Stimulated activated naive CD4-positive, alpha-beta T cell treated with Interleukin-2 at 50 U/mL for 16 hours (primary cell): Measurements from ENCODE around the gene MYOM1.
"Not testable (repeated sequence)": the region's sequence is repeated elsewhere in the genome, so short reads cannot be mapped to it uniquely, and the experiment has no call there.

Experiments used
- DNase-seq: peaks from one replicate; lab custom pipeline; 2025; lab: John Stamatoyannopoulos, UW

The MYOM1 gene

DNA sequence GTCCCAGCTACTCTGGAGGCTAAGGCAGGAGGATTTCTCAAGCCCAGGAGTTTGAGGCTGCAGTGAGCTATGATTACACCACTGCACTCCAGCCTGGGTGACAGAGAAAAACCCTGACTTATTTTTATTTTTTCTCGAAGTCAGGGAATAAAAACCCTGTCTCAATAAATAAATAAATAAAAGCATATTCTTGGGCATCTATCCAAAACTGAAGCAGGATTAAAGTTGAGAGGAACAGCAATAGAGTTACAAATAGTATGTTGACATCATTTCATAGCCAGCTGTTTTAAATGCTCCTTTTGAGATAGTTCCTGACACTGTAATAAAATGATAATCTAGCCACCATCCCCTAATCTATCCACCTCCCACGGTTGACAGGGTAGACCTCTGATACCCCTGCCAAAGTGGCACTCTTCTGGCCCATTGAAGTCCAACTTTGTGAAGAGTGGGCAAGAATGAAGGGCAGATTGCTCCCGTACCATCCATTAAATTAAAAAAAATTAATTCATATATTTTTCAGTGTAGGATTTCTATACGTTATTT, 164.5 kb downstream of the MYOM1 start:
- no peak for DNase-seq

DNA sequence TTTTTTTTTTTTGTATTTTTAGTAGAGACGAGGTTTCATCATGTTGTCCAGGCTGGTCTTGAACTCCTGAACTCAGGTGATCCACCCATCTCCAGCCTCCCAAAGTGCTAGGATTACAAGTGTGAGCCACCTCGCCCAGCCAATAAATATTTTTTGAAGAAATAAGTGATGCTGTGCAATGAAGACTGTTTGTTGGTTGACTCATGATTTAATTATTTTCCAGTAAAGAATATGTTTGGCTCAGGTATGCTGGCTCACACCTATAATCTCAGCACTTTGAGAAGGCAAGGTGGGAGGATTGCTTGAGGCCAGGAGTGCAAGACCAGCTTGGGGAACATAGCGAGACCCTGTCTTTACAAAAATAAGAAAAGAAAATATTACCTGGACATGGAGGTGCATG, 165.0 kb downstream of the MYOM1 start:
- DNase-seq, result no peak

DNA sequence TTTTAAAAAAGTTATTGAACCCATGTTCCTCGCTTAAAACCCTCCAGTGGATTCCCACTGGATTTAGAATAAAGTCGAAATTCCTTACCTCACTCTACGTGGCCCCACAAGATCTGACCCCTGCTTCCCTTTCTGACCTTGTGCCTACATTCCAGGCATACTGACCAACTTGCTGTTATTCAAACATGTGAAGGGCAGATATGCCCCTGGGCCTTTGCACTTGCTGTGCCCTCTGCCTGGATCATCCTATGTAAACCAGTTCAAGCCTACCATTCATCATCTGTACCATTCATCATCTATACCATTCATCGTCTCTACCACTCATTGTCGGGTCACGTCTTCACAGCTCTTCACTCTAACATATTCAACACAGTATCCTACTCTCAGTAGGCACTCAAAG, 165.6 kb downstream of the MYOM1 start:
- DNase-seq, result no peak

DNA sequence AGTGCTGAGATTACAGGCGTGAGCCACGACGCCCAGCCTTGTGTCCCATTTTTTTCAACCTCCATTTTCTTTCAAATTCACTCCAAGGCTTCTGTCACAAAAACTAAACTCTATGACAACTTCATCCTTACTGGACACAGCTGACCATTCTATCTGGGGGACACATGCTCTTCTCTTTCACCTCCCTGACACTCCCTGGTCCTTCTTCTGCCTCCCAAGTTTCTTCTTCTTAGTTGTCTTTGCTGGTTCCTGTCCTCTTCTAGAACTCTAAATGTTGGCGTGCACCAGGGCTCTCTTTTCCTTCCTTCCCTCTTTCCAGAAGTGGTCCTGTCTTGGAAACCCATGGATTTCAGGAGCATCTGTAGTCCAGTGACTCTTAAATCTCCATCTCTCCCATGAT, 166.7 kb downstream of the MYOM1 start:
- no peak for DNase-seq

DNA sequence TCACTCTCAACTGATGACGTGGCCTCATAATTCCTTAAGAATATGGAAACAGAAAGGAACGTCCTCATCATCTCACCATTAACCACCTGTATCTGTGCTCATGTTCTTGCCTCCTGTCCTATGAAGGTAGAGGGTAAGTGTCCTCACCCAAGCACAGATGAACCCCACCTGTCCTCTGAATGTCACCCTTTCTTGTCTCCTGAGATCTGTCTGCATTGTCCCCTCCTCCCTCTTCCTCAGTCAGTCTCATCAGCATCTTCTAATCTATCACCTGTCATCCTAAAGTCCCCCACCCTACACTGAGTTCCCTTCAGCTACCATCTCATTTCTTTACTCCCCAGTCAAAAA, 167.4 kb downstream of the MYOM1 start:
- no peak for DNase-seq

DNA sequence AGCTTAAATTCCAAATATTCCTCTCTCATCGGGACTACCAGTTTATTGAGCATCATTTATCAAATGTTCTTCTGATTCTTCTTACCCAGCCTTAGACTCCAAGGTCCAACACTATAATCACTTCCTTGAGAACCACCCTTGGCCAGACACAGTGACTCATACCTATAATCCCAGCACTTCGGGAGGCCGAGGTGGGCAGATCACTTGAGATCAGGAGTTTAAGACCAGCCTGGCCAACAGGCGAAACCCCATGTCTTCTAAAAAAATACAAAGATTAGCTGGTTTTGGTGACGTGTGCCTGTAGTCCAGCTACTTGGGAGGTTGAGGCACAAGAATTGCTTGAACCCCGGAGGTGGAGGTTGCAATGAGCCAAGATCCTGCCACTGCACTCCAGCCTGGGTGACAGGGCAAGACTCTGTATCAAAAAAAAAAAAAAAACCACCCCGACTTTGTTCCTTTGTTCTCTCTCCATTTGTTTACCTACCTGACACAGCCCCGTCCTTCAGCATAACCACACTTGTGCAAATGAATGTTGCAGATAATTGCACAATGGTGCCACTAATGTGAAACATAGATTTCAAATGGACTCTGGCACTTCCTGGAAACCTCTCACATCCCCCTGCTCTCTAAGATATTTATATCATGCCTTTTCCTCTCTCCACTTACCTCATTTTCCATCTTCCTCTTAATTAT, 167.9 kb downstream of the MYOM1 start:
- DNase-seq, result no peak

DNA sequence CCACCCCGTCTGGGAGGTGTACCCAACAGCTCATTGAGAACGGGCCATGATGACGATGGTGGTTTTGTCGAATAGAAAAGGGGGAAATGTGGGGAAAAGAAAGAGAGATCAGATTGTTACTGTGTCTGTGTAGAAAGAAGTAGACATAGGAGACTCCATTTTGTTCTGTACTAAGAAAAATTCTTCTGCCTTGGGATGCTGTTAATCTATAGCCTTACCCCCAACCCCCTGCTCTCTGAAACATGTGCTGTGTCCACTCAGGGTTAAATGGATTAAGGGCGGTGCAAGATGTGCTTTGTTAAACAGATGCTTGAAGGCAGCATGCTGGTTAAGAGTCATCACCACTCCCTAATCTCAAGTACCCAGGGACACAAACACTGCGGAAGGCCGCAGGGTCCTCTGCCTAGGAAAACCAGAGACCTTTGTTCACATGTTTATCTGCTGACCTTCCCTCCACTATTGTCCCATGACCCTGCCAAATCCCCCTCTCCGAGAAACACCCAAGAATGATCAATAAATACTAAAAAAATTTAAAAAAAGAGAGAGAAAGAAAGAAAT, 169.8 kb downstream of the MYOM1 start:
- DNase-seq, result not testable (repeated sequence)

DNA sequence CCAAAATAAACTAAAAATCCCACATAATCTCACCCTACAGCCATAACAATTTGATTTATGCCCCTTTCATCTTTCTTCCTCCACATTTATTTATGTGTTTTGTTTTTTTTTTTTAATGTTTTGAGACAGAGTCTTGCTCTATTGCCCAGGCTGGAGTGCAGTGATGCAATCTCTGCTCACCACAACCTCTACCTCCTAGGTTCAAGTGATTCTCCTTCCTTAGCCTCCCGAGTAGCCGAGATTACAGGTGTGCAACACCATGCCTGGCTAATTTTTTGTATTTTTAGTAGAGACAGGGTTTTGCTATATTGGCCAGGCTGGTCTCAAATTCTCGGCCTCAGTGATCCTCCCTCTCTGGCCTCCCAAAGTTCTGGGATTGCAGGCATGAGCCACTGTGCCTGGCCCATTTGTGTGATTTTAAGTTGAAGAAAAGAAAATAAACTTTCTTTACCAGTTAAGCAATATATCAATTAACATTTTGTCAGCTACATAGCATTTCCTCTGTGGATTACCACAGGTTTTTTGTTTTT, 170.9 kb downstream of the MYOM1 start:
- DNase-seq, result no peak

DNA sequence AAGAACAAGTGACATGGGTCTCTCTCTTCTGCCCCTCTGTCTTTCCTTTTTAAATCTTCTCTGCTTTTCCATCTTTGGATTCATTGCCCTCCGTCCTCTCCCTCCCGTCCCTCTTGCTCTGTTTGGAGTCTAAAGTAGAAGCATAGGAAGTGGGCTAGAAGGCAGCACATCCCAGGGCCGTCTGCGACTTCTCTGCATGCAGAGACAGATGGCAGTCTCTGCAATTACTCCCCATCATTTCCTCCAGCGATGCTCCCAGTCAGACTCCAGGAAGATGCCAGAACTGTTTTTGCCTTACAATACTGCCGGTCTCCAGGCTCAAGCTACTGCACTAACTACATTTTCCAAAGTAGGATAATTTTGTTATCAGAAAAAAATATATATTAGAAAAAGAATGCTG, 171.6 kb downstream of the MYOM1 start:
- no peak for DNase-seq

DNA sequence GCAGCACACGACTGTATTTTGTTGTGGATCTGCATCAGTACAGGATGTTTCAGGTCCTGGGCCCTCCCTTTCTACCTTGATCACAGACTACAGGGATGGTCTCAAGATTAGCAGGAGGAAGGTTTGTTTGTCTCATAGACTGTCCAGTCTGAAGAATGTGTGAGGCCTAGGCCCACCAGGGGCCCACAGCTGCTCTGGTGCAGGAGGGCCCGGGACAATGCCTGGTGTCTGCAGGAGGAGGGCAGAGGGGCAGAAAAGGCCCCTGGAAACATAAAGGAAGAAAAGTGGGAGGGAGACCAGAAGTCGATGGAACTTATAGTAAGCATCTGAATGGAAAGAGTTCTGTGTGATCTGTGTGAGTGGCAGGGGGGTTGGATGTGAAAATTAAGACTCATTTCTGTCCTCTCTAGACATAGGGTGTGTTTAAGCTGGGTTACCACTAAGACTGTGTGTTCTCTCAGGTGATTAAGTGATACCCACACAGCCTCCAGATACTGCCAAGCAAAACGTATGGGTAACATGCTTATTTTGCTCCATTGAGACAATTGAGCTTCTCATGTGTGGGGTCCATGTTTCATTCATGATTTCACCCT, 173.5 kb downstream of the MYOM1 start:
- no peak for DNase-seq

DNA sequence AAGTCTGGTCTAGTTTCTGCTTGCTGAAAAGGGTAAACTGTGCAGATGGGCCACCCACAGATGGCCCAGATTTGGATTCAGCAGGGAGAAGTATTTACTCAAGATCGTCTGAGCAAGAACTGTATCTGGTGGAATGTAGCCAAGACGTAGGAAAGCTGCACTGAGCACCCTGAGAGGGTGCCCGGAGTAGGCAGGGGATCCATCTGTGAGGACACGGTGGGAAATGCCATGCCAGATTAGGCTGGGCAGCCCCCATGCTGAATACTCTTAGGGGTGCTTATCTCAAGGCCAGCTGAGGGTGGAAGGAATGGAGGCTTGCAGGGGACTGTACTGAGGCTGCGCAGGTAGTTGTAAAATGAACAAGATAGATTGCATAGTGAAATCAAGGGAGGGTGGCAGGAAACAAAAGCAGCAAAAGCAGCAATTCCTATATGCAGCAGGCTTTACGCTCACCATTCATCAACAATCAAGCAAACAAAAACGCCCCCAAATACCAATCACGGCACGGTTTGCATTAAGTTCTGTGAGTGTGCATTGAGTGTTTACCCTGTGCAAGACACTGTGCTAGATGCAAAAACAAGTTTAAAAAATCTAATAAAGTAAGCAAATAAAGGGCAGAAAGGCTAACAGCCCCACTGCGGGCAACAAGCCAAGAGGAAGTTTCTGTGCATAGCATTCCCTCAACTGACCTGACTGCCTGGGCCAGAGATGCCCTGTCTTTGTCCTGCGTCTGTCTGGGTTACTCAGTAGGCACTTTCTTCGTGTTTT, 174.7 kb downstream of the MYOM1 start:
- no peak for DNase-seq

DNA sequence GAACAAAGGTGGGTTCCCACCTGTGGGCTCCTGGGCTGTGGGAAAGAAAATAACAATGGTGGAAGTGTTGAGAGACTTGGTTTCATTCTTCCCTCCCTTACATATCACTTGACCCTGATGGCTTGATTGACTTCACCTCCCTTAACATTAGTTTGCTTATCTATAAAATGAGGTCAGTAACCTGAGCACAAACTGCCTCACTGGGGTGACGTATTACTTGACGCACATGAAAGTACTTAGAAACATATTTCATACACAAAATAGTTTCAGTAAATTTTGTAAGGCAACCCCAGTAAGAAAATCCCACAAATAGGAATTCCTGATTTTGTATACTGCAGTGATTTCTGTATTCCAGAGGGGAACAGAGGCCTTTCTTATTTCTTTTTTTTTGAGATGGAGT, 177.4 kb downstream of the MYOM1 start:
- DNase-seq, result no peak

DNA sequence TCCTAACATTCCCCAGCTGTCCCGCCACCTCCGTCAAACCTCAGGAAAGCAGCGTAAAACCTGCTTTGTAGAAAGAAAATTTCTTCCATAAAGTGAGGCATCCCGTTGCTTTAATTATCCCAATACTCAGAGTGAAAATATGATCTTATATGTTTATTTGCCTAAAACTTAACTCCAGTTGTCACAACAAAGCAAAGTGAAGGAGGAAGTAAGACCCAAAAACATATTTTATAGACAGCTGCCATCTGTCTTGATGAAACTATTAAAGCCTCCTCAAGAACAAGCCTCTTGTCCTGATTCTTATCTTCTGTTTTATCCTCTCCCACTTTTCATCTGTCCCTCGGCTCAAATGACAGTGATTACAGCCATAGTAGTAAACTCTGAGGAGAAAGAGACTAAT, 177.9 kb downstream of the MYOM1 start:
- no peak for DNase-seq

DNA sequence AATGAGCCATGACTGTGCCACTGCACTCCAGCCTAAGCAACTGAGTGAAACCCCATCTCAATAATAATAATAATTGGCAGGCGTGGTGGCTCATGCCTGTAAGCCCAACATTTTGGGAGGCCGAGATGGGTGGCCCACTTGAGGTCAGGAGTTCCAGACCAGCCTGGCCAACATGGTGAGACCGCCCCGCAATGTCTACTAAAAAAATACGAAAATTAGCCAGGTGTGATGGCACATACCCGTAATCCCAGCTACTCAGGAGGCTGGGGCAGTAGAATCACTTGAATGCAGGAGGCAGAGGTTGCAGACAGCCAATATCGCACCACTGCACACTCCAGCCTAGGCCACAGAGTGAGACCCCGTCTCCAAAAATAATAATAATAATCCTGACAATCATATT, 178.9 kb downstream of the MYOM1 start:
- no peak for DNase-seq

DNA sequence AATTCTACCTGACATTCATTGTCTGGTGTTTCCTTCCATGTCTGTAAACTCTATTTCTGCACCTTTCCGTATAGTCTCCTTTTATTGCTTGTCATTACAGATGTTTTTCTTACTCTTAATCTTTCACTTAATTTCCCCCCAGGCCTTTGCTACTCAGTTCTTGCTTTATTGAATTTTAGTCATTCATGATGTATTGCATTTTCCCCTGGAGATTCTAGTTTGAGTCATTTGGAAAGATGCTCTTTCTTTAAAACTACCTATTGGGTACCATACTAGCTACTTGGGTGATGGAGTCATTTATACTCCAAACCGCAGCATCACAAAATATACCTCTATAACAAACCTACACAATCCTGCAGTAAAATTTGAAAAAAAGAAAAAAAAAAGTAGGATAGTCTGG, 179.6 kb downstream of the MYOM1 start:
- no peak for DNase-seq

DNA sequence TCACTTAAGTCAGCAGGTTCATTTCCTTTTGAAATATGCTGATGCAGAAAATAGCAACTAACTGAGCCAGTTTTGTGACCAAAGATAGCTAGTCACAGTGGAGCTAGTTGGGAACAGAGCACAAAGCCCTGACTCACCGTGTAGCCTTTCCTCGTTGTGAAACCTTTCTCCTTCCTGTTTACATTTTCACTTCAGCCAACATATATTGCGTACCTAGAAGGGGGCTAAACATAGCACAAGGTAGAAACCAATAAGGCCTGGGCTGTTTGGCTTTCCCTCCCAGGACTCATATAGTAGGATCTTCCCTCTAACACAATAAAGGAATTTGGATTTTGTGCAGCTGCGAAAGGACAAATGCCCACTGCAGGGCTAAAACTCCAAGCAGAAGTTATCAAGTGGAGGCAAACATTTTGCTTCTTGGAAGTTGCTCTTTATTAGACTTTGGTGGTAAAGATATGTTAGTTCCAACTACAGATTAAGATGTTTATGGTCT, 182.3 kb downstream of the MYOM1 start:
- DNase-seq, result no peak

DNA sequence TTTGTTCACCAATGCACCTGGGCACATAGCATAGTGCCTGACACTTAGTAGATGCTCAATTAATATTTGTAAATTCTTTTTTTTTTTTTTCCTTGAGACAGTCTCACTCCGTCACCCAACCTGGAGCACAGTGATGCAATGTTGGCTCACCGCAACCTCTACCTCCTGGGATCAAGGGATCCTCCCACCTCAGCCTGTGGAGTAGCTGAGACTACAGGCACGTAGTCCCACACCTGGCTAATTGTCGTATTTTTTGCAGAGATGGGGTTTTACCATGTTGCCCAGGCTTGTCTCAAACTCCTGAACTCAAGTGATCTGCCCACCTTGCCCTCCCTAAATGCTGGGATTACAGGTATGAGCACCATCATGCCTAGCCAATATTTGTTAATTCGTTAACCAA, 183.7 kb downstream of the MYOM1 start:
- no peak for DNase-seq

DNA sequence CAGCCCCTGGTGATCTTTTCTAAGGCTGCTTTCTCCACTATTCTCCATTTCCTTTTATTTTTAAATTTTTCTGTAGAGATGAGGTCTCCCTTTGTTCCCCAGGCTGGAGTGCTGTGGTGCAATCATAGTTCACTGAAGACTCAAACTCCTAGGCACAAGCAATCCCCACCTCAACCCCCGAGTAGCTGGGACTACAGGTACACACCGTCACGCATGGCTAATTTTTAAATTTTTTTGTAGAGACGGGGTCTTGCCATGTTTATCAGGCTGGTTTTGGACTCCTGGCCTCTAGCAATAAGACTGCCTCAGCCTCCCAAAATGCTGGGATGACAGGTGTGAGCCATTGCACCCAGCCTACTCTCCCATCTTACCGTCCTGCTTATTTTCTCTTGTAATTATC, 184.1 kb downstream of the MYOM1 start:
- no peak for DNase-seq

DNA sequence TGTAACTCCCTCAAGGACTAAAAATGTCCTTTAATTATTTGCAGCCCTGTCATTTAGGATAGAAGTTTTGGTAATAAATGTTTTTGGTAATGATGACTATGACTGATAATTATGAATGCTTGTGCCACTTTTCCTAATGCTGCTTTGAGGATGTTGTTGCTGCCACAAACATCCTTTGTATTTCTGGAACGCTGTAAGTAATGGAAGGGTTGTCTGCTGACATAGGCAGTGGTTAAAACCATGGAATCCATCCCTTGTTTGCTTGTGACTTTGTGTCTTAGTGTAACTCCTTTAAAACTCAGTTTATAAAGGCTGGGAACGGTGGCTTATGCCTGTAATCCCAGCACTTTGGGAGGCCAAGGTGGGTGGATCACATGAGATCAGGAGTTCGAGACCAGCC, 187.0 kb downstream of the MYOM1 start:
- no peak for DNase-seq

DNA sequence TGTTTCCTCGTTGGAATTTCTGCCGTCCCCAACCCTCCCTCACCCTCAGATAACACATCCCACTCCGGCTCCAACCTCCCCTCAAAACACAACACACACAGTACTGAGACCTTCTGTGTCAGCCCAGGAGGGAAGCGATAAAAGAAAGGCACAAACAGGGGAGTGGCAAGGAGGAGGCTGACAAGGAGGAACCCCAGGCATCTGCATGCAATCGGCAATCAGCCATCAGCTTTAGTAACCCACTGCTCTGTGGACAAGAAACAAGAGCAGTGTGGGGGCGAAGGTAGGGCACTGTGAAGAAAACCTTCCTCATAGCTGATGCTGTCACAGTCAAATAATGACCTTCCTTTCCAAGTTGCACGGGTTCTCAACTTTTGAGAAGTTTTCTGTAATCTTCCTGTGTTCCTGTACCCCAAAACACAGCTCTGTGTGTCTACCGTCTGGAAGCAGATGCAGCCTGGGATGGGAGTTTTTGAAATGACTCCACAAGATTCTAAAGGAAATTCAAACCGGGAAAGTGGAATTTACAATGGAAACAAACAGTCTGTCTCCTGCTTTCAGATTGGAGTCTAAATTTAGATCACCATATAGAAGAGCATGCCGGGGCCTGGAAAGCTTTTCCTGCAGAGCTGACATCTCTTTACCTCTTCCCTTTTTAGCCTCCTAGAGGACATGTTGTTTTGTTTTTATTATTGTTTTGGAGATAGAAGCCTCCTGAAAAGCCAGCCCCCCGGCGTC, 190.4 kb downstream of the MYOM1 start:
- DNase-seq, result no peak

DNA sequence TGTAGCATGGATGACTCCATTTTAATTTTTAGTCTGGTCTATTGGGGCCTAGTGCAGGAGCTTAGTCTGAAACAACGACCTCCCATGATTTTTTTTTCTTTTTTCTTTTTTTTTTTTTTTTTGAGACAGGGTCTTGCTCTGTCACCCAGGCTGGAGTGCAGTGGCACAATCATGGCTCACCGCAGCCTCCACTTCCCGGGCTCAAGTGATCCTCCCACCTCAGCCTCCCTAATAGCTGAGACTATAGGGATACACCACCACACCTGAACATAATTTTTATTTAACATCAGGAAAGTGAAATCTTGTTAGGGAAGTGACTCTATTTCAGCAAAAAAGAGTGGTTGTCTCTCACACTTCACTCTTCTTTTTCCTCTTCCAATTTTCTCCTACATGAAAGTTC, 191.7 kb downstream of the MYOM1 start:
- not testable (repeated sequence) for DNase-seq

DNA sequence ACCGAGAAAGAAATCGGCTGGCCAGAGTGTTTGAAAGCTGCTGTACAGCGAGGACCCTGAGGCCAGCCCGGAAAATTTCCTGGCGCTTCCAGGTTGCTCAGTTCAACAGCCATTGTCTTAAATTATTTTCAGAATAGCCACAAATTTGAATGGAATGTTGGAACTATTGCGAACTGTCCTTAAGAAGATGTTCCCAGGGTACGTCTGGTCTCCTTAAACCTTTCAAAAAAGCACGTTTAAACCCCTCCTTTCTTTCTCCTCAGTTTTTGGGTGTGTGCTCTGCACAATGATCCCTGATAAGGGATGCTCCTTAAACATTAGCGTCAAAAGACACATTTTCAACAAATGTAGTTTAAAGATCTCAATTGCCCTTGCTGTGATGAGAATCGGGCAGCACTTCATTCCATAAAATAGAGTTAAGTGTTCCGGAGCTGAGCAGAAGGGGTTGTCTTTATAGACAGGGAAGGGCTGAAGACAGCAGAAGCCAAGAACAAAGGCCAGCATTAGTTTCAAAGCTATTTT, 192.3 kb downstream of the MYOM1 start:
- DNase-seq, result no peak
